ENCODE measurements around the gene TLCD4. TPM values are rescaled to one million over a fixed set of nuclear protein-coding genes. Genes with fewer than 3 reads are reported as not detected.
"Not testable (repeated sequence)": the region's sequence is repeated elsewhere in the genome, so short reads cannot be mapped to it uniquely, and the experiment has no call there.

TLCD4 gene
- total RNA-seq, 1 experiment from 2014 or later: 1.4 TPM

DNA sequence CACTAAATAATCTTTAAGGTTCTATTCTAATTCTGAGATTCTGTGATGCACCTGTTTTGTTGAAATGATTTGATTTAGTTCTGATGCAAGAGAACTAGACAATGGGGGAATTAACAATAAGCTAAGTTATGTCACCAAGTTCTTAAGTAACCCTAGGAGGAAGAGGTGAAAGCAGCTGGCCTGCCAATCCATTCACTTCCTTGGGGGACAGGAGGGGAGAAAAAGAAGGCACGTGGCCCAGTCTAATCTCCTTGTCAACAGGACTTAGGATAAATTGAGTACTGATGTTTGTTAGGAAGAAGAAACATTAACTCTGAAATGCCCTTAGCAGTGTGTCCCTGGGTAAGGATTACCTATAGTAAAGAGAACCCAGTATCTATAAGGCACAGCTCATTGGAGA, 36.9 kb downstream of the TLCD4 start:
- no peak for DNase-seq (ENCODE audit: low spot score)

DNA sequence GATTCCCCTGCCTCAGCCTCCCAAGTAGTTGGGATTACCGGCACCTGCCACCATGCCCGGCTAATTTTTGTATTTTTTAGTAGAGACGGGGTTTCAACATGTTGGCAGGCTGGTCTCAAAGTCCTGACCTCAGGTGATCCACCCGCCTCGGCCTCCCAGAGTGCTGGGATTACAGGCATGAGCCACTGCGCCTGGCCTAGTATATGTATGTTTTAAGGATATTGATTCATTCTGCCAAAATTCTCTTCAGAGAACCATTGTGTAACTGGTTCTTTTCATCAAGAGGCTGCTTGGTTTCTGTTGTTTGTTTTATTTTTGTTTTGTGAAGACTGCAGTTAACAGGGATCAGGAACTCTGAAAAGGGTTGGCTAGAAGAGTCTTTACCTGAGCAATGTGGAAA, 48.4 kb downstream of the TLCD4 start:
- DNase-seq (ENCODE audit: low spot score): not testable (repeated sequence)

Small RNAs within 50 kb of the gene (small RNA-seq; reads per million reads assigned to genes)
- not detected for gene RF00019

Other genes with a start within 250 kb of the TLCD4 start
- 3.2 and 6.3 TPM in 2 replicates for gene CNN3, start 190.2 kb upstream of the TLCD4 start, total RNA-seq (2014; rRNA removed; shearing (Covaris generic))
- 1.0 and 2.0 TPM in 2 replicates for gene ALG14, start 44.4 kb upstream of the TLCD4 start, total RNA-seq (2014; rRNA removed; shearing (Covaris generic))
- gene RWDD3, start 116.9 kb downstream of the TLCD4 start, total RNA-seq (2014; rRNA removed; shearing (Covaris generic)): 3.5 TPM in 2 replicates